ENCODE results near the gene CACNA1B. TPM values are rescaled to one million over a fixed set of nuclear protein-coding genes. Genes with fewer than 3 reads are reported as not detected.

Gene CACNA1B
- polyA plus RNA-seq, 1 of the 3 experiments (the other 2 are of a cell fraction) = 0.03 TPM

DNA sequence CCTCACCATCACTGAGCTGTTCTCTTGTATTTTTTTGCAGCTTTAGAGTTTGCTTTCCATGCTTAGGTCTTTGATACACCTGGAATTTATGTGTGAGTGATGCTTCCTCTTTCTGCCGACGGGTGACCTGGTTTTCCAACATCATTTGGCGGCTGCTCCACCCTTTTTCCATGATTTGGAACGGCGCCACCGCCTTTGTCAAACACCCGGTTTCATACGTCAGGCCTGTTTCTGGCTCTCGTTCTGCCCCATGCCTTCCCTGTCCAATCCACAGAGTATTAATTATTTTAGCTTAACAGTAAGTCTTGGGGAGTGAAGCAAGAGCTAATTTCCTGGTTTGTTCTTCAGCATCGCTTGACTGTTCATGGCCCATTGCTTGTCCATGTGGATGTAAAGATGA is 30.2 kb downstream of the CACNA1B start:
- Histone ChIP-seq H3K36me3 (replicated peaks in 1 of 2; ENCODE audit: control insufficient read depth in 1 of 2, insufficient read depth in 2 of 2, low read length in 1 of 2) (no peaks in the 10 kb centered on the region), H4K20me1 (ENCODE audit: insufficient read depth) (no peaks in the 10 kb centered on the region), H2AFZ (ENCODE audit: low read depth) (no peak overlapping the region), H3F3A (replicated peaks; ENCODE audit: insufficient read depth) (no peaks in the 10 kb centered on the region), H3K4me2 (no peak overlapping the region), H3K9ac (no peak overlapping the region), H3K4me3 (ENCODE audit: low read depth in 2 of 2, low read length in 1 of 2) (no peak overlapping the region), H3K27ac (ENCODE audit: low read depth in 2 of 2, low read length in 1 of 2) (no peak overlapping the region), H3K9me3 (no peaks in the 10 kb centered on the region), H3K4me1 (ENCODE audit: control insufficient read depth in 1 of 2, insufficient read depth in 2 of 2, low read depth in 1 of 2, low read length in 1 of 2) (no peaks in the 10 kb centered on the region), H3K79me2 (ENCODE audit: insufficient read depth) (no peaks in the 10 kb centered on the region), H3K9me2 (no peaks in the 10 kb centered on the region), H3K27me3 (ENCODE audit: insufficient read depth) (no peaks in the 10 kb centered on the region)
- TF ChIP-seq MXI1 (IDR thresholded peaks at IDR 0.05; ENCODE audit: low read depth, low read length) = no peak
- TF ChIP-seq YY1 (IDR thresholded peaks at IDR 0.05; ENCODE audit: low read depth) = no peak
- TF ChIP-seq SMC3 (IDR thresholded peaks at IDR 0.05; ENCODE audit: low read depth, low read length) = no peak
- TF ChIP-seq FOSL2 (IDR thresholded peaks at IDR 0.05; ENCODE audit: borderline replicate concordance, low read depth) = no peak
- TF ChIP-seq, protein P1, sequence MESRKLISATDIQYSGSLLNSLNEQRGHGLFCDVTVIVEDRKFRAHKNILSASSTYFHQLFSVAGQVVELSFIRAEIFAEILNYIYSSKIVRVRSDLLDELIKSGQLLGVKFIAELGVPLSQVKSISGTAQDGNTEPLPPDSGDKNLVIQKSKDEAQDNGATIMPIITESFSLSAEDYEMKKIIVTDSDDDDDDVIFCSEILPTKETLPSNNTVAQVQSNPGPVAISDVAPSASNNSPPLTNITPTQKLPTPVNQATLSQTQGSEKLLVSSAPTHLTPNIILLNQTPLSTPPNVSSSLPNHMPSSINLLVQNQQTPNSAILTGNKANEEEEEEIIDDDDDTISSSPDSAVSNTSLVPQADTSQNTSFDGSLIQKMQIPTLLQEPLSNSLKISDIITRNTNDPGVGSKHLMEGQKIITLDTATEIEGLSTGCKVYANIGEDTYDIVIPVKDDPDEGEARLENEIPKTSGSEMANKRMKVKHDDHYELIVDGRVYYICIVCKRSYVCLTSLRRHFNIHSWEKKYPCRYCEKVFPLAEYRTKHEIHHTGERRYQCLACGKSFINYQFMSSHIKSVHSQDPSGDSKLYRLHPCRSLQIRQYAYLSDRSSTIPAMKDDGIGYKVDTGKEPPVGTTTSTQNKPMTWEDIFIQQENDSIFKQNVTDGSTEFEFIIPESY (IDR thresholded peaks at IDR 0.05; ENCODE audit: borderline replicate concordance, low read depth) = no peak
- TF ChIP-seq MEF2A (IDR thresholded peaks at IDR 0.05; ENCODE audit: borderline replicate concordance, low read depth) = no peak
- TF ChIP-seq, protein P2, sequence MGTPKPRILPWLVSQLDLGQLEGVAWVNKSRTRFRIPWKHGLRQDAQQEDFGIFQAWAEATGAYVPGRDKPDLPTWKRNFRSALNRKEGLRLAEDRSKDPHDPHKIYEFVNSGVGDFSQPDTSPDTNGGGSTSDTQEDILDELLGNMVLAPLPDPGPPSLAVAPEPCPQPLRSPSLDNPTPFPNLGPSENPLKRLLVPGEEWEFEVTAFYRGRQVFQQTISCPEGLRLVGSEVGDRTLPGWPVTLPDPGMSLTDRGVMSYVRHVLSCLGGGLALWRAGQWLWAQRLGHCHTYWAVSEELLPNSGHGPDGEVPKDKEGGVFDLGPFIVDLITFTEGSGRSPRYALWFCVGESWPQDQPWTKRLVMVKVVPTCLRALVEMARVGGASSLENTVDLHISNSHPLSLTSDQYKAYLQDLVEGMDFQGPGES (IDR thresholded peaks at IDR 0.05; ENCODE audit: low read depth, low read length) = no peak
- POLR2A ChIA-PET = no interaction called here
- no peak for DNase-seq
- 63% methylated on average over 10 of the region's 10 CpGs for WGBS (ENCODE audit: low lambda C conversion rate)
- CTCF ChIA-PET = no interaction called here

DNA sequence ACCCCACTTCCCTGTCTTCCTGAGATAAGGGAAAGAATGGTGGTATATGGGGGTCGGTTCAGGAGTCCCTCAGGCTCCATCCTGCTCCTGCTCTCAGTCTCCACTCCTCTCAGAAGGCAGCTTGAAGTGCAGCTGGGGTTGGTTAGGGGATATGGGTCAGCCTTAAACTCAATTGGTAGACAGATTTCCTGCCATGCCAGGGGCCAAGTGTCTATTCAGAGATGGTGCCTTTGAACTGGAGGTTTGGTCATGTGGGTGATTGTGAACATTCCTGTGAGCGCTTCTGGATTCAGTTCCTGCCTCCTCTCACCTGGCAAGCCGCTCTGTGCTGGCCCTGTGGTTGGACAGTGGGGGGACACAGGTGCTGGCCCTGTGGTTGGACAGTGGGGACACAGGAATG is 35.1 kb downstream of the CACNA1B start:
- ChIA-PET POLR2A (no interaction called here), CTCF (interaction anchor here (0.6 kb wide), 1 partner anchor 240 kb away, joined by 3 read pairs; no protein-coding TSS in a partner anchor)
- Histone ChIP-seq H3K36me3 (replicated peaks in 1 of 2; ENCODE audit: control insufficient read depth in 1 of 2, insufficient read depth in 2 of 2, low read length in 1 of 2) (no peaks in the 10 kb centered on the region), H3K27me3 (ENCODE audit: insufficient read depth) (no peaks in the 10 kb centered on the region), H3K4me1 (ENCODE audit: control insufficient read depth in 1 of 2, insufficient read depth in 2 of 2, low read depth in 1 of 2, low read length in 1 of 2) (no peaks in the 10 kb centered on the region), H3K79me2 (ENCODE audit: insufficient read depth) (no peaks in the 10 kb centered on the region), H3K4me2 (no peak overlapping the region), H4K20me1 (ENCODE audit: insufficient read depth) (no peaks in the 10 kb centered on the region), H3K9ac (no peak overlapping the region), H3K4me3 (ENCODE audit: low read depth in 2 of 2, low read length in 1 of 2) (no peak overlapping the region), H3K9me2 (no peaks in the 10 kb centered on the region), H3K9me3 (no peaks in the 10 kb centered on the region), H3K27ac (ENCODE audit: low read depth in 2 of 2, low read length in 1 of 2) (no peak overlapping the region), H3F3A (replicated peaks; ENCODE audit: insufficient read depth) (no peaks in the 10 kb centered on the region), H2AFZ (ENCODE audit: low read depth) (no peak overlapping the region)
- 22% methylated on average over 3 of the region's 3 CpGs for WGBS (ENCODE audit: low lambda C conversion rate)
- no peak for TF ChIP-seq FOXJ3 (CRISPR knock-in tag; IDR thresholded peaks at IDR 0.05)
- TF ChIP-seq, protein P3, sequence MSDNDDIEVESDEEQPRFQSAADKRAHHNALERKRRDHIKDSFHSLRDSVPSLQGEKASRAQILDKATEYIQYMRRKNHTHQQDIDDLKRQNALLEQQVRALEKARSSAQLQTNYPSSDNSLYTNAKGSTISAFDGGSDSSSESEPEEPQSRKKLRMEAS (IDR thresholded peaks at IDR 0.05; ENCODE audit: low read depth) = no peak
- TF ChIP-seq MXI1 (IDR thresholded peaks at IDR 0.05; ENCODE audit: low read depth, low read length) = no peak
- no peak for TF ChIP-seq EZH2phosphoT487 (IDR thresholded peaks at IDR 0.05; ENCODE audit: borderline replicate concordance, low read depth)
- no peak for TF ChIP-seq RFX5 (IDR thresholded peaks at IDR 0.05; ENCODE audit: low read length)
- no peak for TF ChIP-seq TCF12 (IDR thresholded peaks at IDR 0.05)
- TF ChIP-seq, protein P4, sequence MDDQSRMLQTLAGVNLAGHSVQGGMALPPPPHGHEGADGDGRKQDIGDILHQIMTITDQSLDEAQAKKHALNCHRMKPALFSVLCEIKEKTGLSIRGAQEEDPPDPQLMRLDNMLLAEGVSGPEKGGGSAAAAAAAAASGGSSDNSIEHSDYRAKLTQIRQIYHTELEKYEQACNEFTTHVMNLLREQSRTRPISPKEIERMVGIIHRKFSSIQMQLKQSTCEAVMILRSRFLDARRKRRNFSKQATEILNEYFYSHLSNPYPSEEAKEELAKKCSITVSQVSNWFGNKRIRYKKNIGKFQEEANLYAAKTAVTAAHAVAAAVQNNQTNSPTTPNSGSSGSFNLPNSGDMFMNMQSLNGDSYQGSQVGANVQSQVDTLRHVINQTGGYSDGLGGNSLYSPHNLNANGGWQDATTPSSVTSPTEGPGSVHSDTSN (IDR thresholded peaks at IDR 0.05) = no peak
- no peak for TF ChIP-seq MEF2A (IDR thresholded peaks at IDR 0.05; ENCODE audit: borderline replicate concordance, low read depth)
- DNase-seq = no peak

Measured in SK-N-SH (cell line).